ENCODE data around the gene MS4A10. TPM values are rescaled to one million over a fixed set of nuclear protein-coding genes. Genes with fewer than 3 reads are reported as not detected.

Gene MS4A10
- polyA plus RNA-seq, 1 donor (not counting 4 experiments of a cell fraction or from before 2014, with no cell fraction given): not detected

DNA sequence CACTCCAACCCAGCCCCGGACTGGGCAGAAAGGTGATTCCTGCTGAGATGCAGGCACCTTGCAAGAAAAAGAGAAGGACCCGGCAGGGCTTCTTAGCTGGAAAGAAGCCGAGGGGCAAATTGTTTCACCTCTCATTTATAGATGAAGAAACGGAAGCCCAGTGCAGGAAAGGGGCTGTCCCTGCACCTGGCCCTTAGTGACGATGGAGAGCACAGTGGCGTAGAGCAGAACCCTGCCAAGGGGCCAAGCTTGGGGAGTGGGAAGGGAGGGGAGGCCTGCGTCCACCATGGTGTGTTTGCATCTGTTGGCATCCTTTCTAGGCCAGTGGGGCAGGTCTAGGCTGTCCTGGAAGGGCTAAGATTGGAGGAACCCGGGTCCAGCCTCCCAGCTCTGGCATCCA, 36.3 kb upstream of the MS4A10 start:
- Histone ChIP-seq H3K4me2 (ENCODE audit: control insufficient read depth, extremely low read depth, insufficient read depth, low read depth, low read length) (no peak overlapping the region), H3K9ac (ENCODE audit: control insufficient read depth, extremely low read depth, insufficient read depth, low read length) (no peak overlapping the region), H4K20me1 (ENCODE audit: control insufficient read depth, extremely low read depth, insufficient read depth, low read length) (no peaks in the 10 kb centered on the region), H3K4me1 (ENCODE audit: control insufficient read depth, extremely low read depth, insufficient read depth, low read length) (no peaks in the 10 kb centered on the region), H3K36me3 (ENCODE audit: control insufficient read depth in 2 of 2, extremely low read depth in 1 of 2, insufficient read depth in 2 of 2, low read length in 2 of 2) (no peaks in the 10 kb centered on the region), H3K9me1 (ENCODE audit: control insufficient read depth, extremely low read depth, insufficient read depth, low read length) (no peaks in the 10 kb centered on the region), H3K9me3 (ENCODE audit: control insufficient read depth, low read depth, low read length) (peaks cover 5% of the 10 kb centered on the region), H2AFZ (ENCODE audit: control insufficient read depth, low read length) (no peak overlapping the region), H3K27me3 (ENCODE audit: control insufficient read depth, extremely low read depth, insufficient read depth, low read length) (no peaks in the 10 kb centered on the region), H3K79me2 (ENCODE audit: control insufficient read depth, insufficient read depth, low read length) (no peaks in the 10 kb centered on the region), H3K4me3 (ENCODE audit: control insufficient read depth in 2 of 3, extremely low read depth in 1 of 3, insufficient read depth in 2 of 3, low read depth in 1 of 3, low read length in 3 of 3) (no peak overlapping the region), H3K27ac (ENCODE audit: control insufficient read depth, insufficient read depth, low read length) (no peak overlapping the region)
- TF ChIP-seq, protein P1, sequence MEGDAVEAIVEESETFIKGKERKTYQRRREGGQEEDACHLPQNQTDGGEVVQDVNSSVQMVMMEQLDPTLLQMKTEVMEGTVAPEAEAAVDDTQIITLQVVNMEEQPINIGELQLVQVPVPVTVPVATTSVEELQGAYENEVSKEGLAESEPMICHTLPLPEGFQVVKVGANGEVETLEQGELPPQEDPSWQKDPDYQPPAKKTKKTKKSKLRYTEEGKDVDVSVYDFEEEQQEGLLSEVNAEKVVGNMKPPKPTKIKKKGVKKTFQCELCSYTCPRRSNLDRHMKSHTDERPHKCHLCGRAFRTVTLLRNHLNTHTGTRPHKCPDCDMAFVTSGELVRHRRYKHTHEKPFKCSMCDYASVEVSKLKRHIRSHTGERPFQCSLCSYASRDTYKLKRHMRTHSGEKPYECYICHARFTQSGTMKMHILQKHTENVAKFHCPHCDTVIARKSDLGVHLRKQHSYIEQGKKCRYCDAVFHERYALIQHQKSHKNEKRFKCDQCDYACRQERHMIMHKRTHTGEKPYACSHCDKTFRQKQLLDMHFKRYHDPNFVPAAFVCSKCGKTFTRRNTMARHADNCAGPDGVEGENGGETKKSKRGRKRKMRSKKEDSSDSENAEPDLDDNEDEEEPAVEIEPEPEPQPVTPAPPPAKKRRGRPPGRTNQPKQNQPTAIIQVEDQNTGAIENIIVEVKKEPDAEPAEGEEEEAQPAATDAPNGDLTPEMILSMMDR (optimal IDR thresholded peaks at IDR 0.05 in 1 of 3, IDR thresholded peaks at IDR 0.05 in 1 of 3, conservative IDR thresholded peaks at IDR 0.05 in 1 of 3; ENCODE audit: extremely low read depth in 1 of 3, insufficient read depth in 2 of 3, low read length in 3 of 3): no peak
- no peak for TF ChIP-seq EZH2 (IDR thresholded peaks at IDR 0.05; ENCODE audit: low read length)
- dilution Hi-C loops (cut with MboI; ENCODE audit: extremely low pct_ligation_motif_present, low sequenced_read_pairs): no loop called here
- FAIRE-seq: no peak
- DNase-seq (ENCODE audit: low read depth, low spot score): no peak

DNA sequence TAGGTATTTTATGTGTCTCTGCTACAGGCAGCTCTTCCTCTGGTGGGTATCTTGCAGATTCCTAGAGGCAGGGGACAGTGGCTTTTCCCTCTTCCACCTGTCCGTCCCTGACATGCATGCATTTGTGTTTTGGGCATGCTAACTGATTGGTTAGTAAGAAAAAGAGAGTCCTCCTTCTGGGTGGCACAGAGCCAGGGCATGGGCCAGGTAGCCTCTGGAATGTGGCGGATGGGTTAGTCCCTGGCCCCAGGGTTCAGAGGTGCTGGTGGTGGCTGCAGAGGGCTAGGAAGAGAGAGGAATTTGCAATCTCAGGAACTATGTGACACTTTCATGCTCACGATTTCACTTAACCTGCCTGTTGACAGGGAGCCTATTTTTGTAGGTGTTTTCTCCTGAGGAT, 34.2 kb upstream of the MS4A10 start:
- dilution Hi-C loops (cut with MboI; ENCODE audit: extremely low pct_ligation_motif_present, low sequenced_read_pairs): no loop called here

More for the DNA sequence above, 34.2 kb upstream of the MS4A10 start:
- H3K4me2 ChIP-seq (ENCODE audit: control insufficient read depth, extremely low read depth, insufficient read depth, low read depth, low read length): no peak overlapping the region
- TF ChIP-seq, protein P1 (optimal IDR thresholded peaks at IDR 0.05 in 1 of 3, IDR thresholded peaks at IDR 0.05 in 1 of 3, conservative IDR thresholded peaks at IDR 0.05 in 1 of 3; ENCODE audit: extremely low read depth in 1 of 3, insufficient read depth in 2 of 3, low read length in 3 of 3): no peak
- TF ChIP-seq EZH2 (IDR thresholded peaks at IDR 0.05; ENCODE audit: low read length): no peak
- no peaks in the 10 kb centered on the region for H3K4me1 ChIP-seq (ENCODE audit: control insufficient read depth, extremely low read depth, insufficient read depth, low read length)
- H2AFZ ChIP-seq (ENCODE audit: control insufficient read depth, low read length): no peak overlapping the region
- DNase-seq (ENCODE audit: low read depth, low spot score) (no peak), FAIRE-seq (no peak)
- H3K36me3 ChIP-seq (ENCODE audit: control insufficient read depth in 2 of 2, extremely low read depth in 1 of 2, insufficient read depth in 2 of 2, low read length in 2 of 2): no peaks in the 10 kb centered on the region
- H3K9me1 ChIP-seq (ENCODE audit: control insufficient read depth, extremely low read depth, insufficient read depth, low read length): no peaks in the 10 kb centered on the region
- no peak overlapping the region for H3K4me3 ChIP-seq (ENCODE audit: control insufficient read depth in 2 of 3, extremely low read depth in 1 of 3, insufficient read depth in 2 of 3, low read depth in 1 of 3, low read length in 3 of 3)
- no peaks in the 10 kb centered on the region for H3K27me3 ChIP-seq (ENCODE audit: control insufficient read depth, extremely low read depth, insufficient read depth, low read length)
- no peaks in the 10 kb centered on the region for H3K79me2 ChIP-seq (ENCODE audit: control insufficient read depth, insufficient read depth, low read length)
- H4K20me1 ChIP-seq (ENCODE audit: control insufficient read depth, extremely low read depth, insufficient read depth, low read length): no peaks in the 10 kb centered on the region
- no peak overlapping the region for H3K27ac ChIP-seq (ENCODE audit: control insufficient read depth, insufficient read depth, low read length)
- peaks cover 5% of the 10 kb centered on the region for H3K9me3 ChIP-seq (ENCODE audit: control insufficient read depth, low read depth, low read length)
- no peak overlapping the region for H3K9ac ChIP-seq (ENCODE audit: control insufficient read depth, extremely low read depth, insufficient read depth, low read length)
